GM21786 (cell line): ENCODE measurements around the gene FADD.
"Not testable (repeated sequence)": the region's sequence is repeated elsewhere in the genome, so short reads cannot be mapped to it uniquely, and the experiment has no call there.

Source experiments
- ATAC-seq: cut with Tn5 transposase; IDR thresholded peaks from one replicate; pipeline ENCODE4 v1.9.1; 2021; ENCODE audit not compliant: unreplicated experiment

FADD gene

DNA sequence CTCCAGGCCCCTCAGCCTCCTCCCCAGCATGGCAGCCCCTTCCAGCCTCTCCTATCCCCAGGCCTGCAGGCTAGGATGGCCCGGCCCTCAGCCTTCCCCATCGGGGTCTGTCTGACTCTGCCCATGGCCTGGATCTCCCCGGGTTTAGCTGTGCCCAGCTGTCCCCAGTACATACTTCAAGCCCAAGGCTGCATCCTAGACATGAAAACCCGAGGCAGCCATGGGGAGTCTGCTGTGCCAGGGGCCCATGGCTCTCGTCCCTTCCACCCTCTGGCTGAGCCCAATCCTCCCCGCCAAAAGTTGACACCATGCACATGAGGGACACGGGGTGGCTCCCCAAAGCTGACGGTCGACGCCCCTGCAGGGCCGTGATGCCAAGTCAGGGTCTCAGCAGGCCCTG is 22.2 kb upstream of the FADD start:
- ATAC-seq, result no peak

DNA sequence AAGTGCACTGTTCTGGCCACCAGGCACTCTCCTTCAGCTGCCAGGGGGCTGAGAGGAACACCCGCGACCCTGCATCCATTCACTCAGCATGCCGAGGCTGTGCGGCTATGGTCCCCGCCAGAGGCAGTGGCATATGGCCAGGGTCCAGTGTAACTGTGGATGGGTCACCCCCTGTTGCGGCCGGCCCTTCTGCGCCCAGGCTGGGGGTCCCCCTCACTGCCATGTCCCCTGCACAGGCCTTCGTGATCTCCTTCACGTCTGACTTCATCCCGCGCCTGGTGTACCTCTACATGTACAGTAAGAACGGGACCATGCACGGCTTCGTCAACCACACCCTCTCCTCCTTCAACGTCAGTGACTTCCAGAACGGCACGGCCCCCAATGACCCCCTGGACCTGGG is 20.8 kb upstream of the FADD start:
- ATAC-seq, result no peak

DNA sequence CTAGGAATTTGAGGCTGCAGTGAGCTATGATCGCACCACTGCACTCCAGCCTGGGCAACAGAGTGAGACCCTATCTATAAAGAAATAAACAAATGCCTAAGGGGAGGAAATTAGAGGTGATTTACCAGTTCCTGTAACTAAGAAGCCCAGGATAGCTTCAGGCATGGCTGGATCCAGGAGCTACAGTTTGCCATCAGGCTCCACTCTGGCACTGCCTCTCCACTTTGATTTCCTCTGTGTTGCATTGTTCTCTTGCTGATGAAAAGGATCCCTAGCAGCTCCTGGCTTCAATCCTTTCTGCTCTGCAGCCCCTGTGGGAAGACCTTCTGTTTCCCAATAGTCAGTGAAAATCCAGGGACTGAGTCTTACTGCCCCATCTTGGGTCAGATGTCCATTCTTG is 20.1 kb upstream of the FADD start:
- no peak for ATAC-seq

DNA sequence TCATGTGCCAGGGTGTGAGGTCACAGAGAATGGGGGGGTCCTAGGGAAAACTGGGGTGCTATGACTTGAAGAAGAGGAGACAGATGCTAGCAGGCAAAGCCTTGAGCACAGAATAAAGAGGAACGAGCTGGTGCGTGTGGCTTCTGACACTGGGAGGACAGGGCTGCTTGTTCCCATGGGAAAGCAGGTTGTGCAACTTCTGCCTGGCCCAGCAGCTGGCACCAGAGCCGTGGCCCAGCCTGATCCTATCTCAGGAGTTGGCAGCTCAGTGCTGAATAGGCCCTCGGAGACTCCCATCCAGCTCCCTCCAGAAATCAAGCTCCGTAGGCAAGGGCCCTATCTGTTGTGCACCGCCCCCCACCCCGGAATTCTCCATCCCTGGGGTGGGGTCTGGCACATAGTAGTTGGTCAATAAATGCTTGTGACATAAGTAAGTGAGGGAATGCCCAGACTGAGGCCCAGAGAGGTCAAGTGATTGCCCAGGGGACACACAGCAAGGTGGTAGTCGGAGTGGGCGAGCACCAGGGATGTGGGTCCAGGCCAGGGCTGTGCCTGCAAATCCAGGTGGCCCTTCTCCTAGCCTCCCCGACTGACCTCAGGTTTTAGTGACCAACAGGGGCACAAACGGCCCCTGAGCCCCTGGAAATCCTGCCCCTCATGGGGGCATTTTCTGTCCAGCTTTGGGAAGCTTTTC is 19.5 kb upstream of the FADD start:
- no peak for ATAC-seq

DNA sequence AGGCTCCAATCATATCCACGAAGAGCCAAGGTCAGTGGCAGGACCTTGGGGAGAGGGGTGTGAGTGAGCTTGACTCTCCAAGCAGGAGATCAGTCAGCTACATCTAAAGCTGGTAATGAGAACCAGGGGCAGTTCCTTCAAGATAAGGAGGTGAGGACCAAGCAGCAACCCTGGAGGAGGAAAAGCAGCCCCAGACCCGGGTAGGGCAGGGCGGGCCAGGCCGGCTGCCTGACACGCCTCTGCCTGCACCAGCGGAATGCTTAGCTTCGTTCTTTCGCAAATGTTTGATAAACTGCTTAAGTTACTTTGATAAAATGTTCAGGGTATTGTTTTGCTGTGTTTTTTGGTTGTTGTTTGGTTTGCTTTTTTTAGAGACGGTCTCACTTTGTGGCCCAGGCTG is 18.7 kb upstream of the FADD start:
- no peak for ATAC-seq

DNA sequence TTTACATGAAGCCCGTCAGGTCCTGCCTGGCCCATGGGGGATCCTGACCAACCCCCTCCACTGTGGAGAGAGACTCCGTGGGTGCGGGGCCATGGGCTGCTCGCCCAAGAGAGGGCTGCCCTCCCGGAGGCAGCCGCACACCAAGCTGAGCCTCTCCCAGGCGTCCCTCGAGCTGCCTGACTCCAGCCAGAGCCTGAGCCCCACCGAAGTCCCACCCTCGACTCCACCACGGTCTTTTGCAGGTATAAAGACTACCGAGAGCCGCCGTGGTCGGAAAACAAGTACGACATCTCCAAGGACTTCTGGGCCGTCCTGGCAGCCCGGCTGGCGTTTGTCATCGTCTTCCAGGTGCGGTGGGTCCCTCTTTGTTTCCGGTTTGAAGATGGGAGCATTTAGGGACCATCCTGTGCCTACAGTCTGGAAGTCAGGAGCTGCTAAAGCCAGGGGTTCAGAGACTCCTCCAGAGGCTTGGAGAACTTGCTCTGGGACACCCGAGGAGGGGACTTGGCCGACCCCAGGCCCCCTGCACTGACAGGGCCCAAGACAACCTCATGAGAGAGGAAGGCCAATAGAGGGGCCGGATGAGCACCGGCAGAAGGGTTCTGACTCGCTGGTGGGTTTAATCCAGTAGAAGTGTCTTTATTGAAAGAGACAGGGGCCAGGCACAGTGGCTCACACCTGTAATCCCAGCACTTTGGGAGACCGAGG is 17.6 kb upstream of the FADD start:
- ATAC-seq, result no peak

DNA sequence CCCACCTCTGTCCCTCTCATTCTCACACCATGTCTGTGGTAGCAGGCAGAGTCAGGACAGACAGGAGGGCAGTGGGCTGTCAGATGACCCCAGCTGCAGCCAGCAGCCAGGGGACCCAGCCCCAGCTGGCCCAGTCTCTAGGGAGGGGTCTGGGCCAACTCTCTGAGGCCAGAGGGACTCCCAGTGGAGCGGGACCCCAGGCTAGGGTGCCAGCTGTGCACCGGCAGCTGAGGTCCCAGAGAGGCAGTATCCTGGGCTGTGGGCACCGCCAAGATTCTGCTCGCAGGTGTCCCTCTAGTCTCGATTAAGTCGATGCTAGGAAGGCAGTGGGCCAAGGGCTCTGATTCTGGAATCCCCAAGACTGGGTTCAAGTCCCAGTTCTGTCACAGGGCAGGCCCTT is 16.7 kb upstream of the FADD start:
- no peak for ATAC-seq

DNA sequence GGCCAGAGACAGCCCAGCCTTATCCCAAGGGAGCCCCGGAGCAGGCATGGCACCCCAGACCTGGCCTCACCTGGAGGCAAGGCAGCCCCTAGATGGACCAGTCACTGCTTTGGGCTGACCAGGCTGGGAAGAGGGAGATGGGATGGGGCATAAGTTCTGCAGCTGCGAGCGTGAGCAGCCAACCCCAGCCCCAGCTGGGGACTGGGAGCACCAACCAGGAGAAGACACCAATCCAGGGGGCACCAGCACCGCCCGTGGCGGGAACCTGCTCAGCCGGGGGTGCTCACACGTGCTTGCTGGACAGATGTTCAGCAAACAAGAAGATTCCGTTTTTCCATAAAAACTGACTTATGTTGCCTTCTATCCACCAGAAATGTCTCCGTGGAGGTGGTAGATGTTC is 16.2 kb upstream of the FADD start:
- no peak for ATAC-seq

DNA sequence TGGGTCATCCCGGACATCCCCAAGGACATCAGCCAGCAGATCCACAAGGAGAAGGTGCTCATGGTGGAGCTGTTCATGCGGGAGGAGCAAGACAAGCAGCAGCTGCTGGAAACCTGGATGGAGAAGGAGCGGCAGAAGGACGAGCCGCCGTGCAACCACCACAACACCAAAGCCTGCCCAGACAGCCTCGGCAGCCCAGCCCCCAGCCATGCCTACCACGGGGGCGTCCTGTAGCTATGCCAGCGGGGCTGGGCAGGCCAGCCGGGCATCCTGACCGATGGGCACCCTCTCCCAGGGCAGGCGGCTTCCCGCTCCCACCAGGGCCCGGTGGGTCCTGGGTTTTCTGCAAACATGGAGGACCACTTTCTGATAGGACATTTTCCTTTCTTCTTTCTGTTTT is 15.3 kb upstream of the FADD start:
- ATAC-seq, result no peak

DNA sequence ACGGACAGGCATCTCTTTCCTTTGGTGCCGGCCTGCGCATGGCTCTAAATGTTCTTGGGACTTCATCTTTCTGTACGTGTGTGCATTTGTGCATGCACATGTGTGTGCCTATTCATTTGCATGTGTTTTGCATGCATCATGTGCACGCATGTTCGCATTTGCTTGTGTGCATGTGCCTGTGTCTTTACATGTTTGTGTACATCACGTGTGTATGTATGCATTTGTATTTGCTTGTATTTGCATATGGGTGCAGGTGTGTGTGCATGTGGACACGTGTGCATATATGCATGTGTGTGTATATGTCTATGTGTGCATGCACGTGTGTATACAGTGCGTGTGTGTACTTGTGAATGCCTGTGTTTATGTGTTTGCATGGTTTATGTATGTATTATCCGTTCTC is 13.5 kb upstream of the FADD start:
- no peak for ATAC-seq

DNA sequence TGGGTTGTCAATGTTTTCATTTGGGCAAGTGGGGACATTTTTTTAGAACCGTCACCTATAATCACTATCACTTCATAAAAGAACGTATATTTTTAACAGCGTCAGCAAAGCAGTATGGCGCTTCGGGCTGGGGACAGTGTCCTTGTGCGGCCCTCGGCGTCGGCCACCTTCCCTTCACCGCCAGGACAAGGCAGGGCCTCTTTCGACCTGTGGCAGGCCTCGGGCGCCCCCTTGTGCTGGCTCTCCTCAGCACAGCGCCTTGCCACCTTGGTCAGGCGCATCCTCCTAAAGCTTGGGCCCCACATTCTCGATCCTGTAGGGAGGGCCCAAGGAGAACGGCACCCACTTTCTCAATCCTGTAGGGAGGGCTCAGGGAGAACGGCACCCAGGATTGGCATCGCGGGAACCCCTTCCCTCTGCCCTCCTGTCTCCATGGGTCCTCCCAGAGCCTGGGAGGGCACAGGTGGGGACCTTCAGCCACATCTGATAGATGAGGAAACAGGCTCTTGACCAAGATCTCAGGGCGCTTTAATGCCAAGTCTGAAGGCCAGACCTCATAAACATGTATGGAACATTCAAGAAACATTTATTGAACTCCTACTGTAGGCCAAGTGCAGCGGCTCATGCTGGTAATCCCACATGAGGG is 11.5 kb upstream of the FADD start:
- ATAC-seq, result no peak

DNA sequence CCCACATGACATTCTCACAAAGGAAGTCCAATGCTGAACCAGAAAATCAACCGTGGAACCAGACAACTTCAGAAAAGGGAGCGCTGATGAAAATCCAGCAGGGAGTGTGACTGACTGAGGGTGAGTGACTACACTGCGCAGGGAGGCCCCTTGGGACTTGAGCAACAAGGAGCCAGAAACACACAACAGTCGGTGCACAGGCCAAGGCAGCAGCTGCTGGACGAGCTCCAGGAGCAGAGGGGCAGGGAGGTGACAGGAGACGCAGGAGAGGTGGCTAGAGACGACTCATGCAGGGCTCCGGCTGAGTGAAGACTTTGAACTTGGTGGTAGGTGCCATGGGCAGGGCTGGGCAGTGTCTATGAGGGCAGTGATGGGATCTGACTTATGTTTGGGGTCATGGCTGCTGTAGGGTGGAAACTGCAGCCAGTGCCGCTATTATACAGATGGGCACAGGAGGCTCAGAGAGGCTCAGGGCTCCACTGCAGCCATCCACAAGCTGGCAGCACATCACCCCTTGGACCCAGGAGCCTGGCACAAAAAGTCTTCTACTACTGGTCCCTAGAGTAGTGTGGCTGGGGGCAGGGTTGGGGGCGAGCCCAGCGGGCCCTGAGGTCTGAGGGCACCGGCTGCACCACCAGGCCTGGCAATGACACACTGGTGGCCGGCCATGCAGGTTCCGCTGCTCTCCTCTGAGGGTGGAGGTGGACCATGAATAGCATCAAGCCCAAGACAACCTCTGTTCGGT is 10.3 kb upstream of the FADD start:
- no peak for ATAC-seq

DNA sequence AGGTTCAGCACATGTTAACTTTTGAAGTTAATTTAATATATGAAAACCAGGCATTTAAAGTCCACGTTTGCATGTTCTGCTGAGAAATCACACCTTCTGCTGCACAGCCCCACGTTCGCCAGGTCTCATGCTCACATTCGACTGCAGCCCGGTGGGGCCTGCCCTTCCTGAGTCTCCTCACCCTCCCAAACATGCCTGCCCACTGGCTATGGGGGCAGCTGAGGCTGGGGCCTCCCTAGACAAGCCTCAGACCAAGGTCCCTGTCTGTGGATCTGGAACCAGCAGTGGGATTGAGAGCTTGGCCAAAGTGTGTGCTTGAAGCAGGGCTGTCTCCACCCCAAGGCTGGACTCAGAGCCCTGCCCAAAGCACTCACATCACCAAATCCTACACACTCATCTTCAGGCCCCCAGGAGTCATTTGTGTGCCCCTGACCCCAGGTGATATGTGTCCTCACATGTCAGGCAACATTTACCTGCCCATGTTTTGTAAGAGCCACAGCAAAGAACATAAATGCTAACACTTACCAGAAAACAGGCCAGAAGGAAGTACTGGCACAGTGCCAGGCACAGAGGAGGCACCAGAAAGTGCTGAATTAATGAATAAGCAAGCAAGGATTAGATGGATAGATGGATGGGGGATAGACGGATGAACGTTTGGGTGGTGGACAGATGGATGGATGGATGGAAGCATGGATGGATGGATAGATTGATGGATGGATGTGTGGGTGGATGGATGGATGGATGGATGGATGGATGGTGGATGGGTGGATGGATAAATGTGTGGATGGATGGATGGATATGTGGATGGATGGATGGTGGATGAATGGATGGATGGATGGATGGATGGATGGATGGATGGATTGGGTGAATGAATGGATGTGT is 9.4 kb upstream of the FADD start:
- ATAC-seq, result no peak

DNA sequence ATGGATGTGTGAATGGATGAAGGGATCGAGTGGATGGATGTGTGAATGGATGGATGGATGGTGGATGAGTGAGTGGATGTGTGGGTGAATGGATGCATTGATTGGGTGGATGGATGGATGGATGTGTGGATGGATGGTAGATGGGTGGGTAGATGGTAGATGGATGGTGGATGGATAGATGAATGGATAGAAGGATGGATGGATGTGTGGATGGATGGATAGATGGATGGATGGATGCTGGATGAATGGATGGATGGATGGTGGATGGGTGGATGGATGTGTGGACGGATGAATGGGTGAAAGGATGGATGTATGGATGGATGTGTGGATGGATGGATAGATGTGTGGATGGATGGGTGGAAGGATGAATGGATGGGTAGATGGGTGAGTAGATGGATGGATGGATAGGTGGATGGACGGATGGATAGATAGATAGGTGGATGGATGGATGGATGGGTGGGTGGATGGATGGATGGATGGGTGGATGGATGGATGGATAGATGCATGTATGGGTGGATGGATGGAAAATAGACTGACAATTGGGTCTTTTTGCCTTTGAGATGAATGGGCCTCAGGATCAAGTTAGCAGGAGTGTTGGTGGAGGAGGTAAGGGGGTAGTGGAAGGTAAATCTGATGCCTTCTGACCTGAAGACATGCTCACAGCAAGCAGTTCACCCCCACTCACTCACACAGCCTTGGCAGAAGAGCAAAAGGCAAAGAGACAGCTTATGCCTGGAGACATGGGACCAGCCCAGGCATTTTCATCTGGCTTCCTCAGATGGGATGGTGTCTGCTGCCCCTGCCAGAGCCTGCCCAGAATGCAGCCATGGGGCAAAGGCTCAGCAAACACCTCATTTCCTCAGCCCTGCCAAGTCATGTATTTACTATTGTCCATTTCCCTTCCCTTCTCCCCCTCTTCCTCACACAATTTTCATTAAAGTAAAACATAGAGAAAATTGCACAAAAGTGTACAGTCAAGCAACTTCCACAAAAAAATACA is 8.0 kb upstream of the FADD start:
- no peak for ATAC-seq

DNA sequence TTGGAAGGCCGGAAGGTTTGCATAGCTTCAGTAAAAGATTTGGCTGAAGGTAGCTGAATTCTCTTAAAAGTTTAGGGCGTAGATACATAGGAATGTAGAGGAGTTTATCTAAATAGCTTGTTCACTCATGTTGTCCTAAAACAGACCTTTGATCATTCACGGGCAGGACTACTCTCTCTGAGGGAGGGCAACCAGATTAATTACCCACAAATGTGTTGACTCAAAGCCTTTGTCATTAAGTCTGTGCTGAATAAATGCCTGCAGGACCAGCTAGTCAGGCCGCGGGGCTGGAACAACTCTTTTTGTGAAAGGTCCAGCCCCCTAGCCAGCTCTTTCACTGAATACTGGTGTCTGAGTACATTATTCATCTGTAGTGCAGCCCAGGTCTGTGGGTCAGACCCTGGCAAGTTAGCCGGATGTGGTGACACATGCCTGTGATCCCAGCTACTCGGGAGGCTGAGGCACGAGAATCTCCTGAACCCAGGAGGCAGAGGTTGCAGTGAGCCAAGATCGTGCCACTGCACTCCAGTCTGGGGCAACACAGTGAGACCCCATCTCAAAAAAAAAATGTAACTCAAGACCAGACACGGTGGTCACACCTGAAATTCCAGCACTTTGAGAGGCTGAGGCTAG is 2.8 kb upstream of the FADD start:
- ATAC-seq, result no peak

DNA sequence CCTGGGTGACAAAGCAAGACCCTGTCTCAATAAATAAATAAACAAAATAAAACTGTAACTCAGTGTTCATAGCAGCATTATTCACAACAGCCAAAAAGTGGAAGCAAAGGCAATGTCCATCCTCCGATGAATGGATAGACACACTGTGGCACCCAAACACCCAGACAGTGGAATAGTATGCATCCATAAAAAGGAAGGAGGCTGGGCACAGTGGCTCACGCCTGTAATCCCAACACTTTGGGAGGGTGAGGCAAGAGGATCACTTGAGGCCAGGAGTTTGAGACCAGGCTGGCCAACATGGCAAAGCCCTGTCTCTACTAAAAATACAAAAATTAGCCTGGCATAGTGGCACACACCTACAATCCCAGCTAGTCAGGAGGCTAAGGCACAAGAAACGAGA is 2.0 kb upstream of the FADD start:
- ATAC-seq, result not testable (repeated sequence)

DNA sequence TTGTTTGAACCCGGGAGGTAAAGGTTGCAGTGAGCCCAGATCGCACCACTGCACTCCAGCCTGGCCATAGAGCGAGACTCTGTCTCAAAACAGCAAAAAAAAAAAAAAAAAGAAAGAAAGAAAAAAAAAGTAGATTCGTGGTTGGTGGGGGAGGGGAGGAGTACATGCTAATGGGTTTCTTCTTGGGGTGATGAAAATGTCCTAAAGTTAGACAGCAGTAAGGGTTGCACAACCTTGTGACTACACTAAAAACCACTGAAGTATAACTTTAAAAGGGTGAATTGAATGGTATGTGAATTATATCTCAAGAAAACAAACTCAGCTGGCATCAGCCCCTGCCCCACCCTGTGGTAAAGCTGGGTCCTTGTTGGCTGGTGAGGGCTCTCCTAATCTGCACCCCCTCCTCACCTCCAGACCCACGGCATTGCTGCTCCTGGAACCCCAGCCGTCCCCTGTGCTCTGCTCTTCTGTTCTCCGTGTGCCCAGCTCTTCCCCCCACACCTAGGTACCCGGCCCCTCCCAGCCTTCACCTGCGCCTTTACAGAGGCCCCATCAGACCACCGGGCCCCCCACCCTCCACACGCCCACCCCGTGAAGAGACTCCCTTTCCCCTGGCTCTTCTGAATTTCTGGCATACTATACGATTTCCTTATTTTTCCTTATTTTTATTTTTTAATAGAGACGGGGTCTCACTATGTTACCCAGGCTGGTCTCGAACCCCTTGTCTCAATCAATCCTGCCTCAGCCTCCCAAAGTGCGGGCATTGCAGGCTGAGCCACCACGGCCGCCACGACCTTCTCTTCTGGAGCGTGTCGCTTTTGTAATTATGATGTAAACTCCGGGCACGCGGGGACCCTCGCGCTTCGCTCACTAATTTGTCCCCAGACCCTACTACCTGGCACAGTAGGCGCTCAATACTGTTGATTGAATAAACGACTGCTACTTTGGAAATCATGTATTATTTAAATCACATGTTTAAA is 924 bp upstream of the FADD start:
- ATAC-seq, result no peak
